ENCODE results near the gene ING5.

DNA sequence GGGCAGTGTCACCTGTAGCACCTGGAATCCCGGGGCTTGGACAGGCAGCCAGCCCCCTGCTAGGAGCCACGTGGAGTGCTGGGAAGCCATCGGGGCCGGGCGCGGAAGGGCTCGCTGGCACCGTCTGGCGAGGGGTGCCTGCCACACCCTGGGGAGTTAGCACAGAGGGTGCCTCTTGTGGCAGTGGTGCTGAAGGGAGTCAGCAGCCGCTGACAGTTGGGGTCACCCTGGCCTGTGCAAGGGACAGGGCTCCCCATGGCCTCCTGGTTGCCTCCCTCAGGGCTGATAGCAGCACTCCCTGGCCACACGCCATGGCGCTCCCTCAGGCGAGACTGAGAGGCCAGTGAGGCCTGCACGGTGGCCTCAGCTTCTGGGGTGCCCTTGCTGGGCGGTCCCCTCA lies 18.7 kb downstream of the ING5 start:
- TF ChIP-seq REST (IDR thresholded peaks at IDR 0.05; ENCODE audit: insufficient read depth in 1 of 2, low read depth in 2 of 2, low read length in 2 of 2) (no peak), SIN3A (IDR thresholded peaks at IDR 0.05; ENCODE audit: borderline replicate concordance, insufficient read depth, low read length) (no peak), POLR2AphosphoS5 (IDR thresholded peaks at IDR 0.05; ENCODE audit: low read depth, low read length) (no peak), FOXP2 (optimal IDR thresholded peaks at IDR 0.05; ENCODE audit: borderline replicate concordance, extremely low read depth, extremely low read length, insufficient read depth) (no peak)
